GM19023 (cell line): Measurements from ENCODE around the gene EXTL2.
"Not testable (repeated sequence)": the region's sequence is repeated elsewhere in the genome, so short reads cannot be mapped to it uniquely, and the experiment has no call there.

Experiments
- ATAC-seq: cut with Tn5 transposase; IDR thresholded peaks from one replicate; pipeline ENCODE4 v1.9.1; 2021; ENCODE audit warnings: mild to moderate bottlenecking, moderate library complexity; ENCODE audit not compliant: unreplicated experiment

EXTL2 gene

GRCh38 chr1:100894603-100895539 lies at the start of gene EXTL2:
Gene EXTL2 (minus strand): TSS chr1:100894842. CDS start chr1:100888757, 6,085 bp downstream.
- ATAC-seq = peak; percentile 40

- ATAC-seq = no peak
Measured at GRCh38 chr1:100943533-100943932, 48.9 kb upstream of the EXTL2 start.

GRCh38 chr1:100942304-100943046 lies 47.8 kb upstream of the EXTL2 start:
- ATAC-seq = no peak

GRCh38 chr1:100941580-100942216 lies 47.1 kb upstream of the EXTL2 start:
- no peak for ATAC-seq

GRCh38 chr1:100941098-100941527 lies 46.5 kb upstream of the EXTL2 start:
- peak; percentile 67 for ATAC-seq

- no peak for ATAC-seq
Measured at GRCh38 chr1:100936194-100936967, 41.7 kb upstream of the EXTL2 start.

GRCh38 chr1:100933555-100933954 lies 38.9 kb upstream of the EXTL2 start:
- not testable (repeated sequence) for ATAC-seq

GRCh38 chr1:100931716-100932115 lies 37.1 kb upstream of the EXTL2 start:
- ATAC-seq = no peak

GRCh38 chr1:100930494-100930893 lies 35.9 kb upstream of the EXTL2 start:
- ATAC-seq = no peak

- ATAC-seq = no peak
Measured at GRCh38 chr1:100928128-100928527, 33.5 kb upstream of the EXTL2 start.

GRCh38 chr1:100927276-100927675 lies 32.6 kb upstream of the EXTL2 start:
- peak; percentile 40 for ATAC-seq

GRCh38 chr1:100926240-100926639 lies 31.6 kb upstream of the EXTL2 start:
- no peak for ATAC-seq

GRCh38 chr1:100924991-100925390 lies 30.3 kb upstream of the EXTL2 start:
- no peak for ATAC-seq

GRCh38 chr1:100924212-100924611 lies 29.6 kb upstream of the EXTL2 start:
- no peak for ATAC-seq

GRCh38 chr1:100921110-100921706 lies 26.6 kb upstream of the EXTL2 start:
- ATAC-seq = no peak

- no peak for ATAC-seq
Measured at GRCh38 chr1:100912019-100912418, 17.4 kb upstream of the EXTL2 start.

- ATAC-seq = no peak
Measured at GRCh38 chr1:100909018-100909417, 14.4 kb upstream of the EXTL2 start.

- ATAC-seq = no peak
Measured at GRCh38 chr1:100907887-100908286, 13.2 kb upstream of the EXTL2 start.

GRCh38 chr1:100905181-100905580 lies 10.5 kb upstream of the EXTL2 start:
- no peak for ATAC-seq

- ATAC-seq = no peak
Measured at GRCh38 chr1:100904528-100904927, 9.9 kb upstream of the EXTL2 start.
